Ishikawa (cell line): ENCODE data around the gene ATP2C1.

ENCODE experiments used
- CEBPB ChIP-seq: IDR thresholded peaks from 2 replicates; pipeline ENCODE4 v1.6.1; 2012
- CREB1 ChIP-seq: IDR thresholded peaks from 2 replicates; pipeline ENCODE4 v1.6.1; 2012; ENCODE audit warnings: low read depth
- EGR1 ChIP-seq: IDR thresholded peaks from 2 replicates; pipeline ENCODE4 v1.6.1; 2012
- EP300 ChIP-seq: IDR thresholded peaks from 2 replicates; pipeline ENCODE4 v1.6.1; 2012; ENCODE audit warnings: borderline replicate concordance
- FOXM1 ChIP-seq: IDR thresholded peaks from 2 replicates; pipeline ENCODE4 v1.6.1; 2012; ENCODE audit warnings: low read depth, borderline replicate concordance
- NFIC ChIP-seq: IDR thresholded peaks from 2 replicates; pipeline ENCODE4 v1.6.1; 2012
- RAD21 ChIP-seq: IDR thresholded peaks from 2 replicates; pipeline ENCODE4 v1.6.1; 2012; ENCODE audit warnings: low read depth
- REST ChIP-seq: IDR thresholded peaks from 2 replicates; pipeline ENCODE4 v1.6.1; 2012; ENCODE audit warnings: low read depth, mild to moderate bottlenecking
- TAF1 ChIP-seq: IDR thresholded peaks from 2 replicates; pipeline ENCODE4 v1.6.1; 2012; ENCODE audit warnings: low read depth, mild to moderate bottlenecking
- TCF12 ChIP-seq: IDR thresholded peaks from 2 replicates; pipeline ENCODE4 v1.6.1; 2012; ENCODE audit warnings: low read depth
- TEAD4 ChIP-seq: IDR thresholded peaks from 2 replicates; pipeline ENCODE4 v1.6.1; 2012
- YY1 ChIP-seq: IDR thresholded peaks from 2 replicates; pipeline ENCODE4 v1.6.1; 2012; ENCODE audit warnings: low read depth
- ZBTB7A ChIP-seq: IDR thresholded peaks from 2 replicates; pipeline ENCODE4 v1.6.1; 2012; ENCODE audit warnings: low read depth
- TF ChIP-seq, protein P1 (sequence below): IDR thresholded peaks from 2 replicates; pipeline ENCODE4 v1.6.1; 2012
- TF ChIP-seq, protein P2 (sequence below): IDR thresholded peaks from 2 replicates; pipeline ENCODE4 v1.6.1; 2012

ATP2C1 gene

GRCh38 chr3:130878464-130878863 lies 15.4 kb upstream of the ATP2C1 start:
- TF ChIP-seq EGR1 (no peak), TAF1 (no peak), TCF12 (no peak), REST (no peak), CEBPB (no peak), ZBTB7A (no peak), FOXM1 (no peak), TEAD4 (no peak), CREB1 (no peak), NFIC (no peak)
- TF ChIP-seq, protein P1, sequence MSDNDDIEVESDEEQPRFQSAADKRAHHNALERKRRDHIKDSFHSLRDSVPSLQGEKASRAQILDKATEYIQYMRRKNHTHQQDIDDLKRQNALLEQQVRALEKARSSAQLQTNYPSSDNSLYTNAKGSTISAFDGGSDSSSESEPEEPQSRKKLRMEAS, result no peak

GRCh38 chr3:130889416-130889946 lies 4.4 kb upstream of the ATP2C1 start:
- TF ChIP-seq TEAD4, result no peak
- TF ChIP-seq NFIC, result no peak
- no peak for TF ChIP-seq YY1
- no peak for TF ChIP-seq TAF1
- TF ChIP-seq RAD21, result no peak
- TF ChIP-seq, protein P2, sequence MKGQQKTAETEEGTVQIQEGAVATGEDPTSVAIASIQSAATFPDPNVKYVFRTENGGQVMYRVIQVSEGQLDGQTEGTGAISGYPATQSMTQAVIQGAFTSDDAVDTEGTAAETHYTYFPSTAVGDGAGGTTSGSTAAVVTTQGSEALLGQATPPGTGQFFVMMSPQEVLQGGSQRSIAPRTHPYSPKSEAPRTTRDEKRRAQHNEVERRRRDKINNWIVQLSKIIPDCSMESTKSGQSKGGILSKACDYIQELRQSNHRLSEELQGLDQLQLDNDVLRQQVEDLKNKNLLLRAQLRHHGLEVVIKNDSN, result no peak
- no peak for TF ChIP-seq FOXM1
- no peak for TF ChIP-seq TCF12
- no peak for TF ChIP-seq ZBTB7A
- TF ChIP-seq CEBPB, result no peak
- no peak for TF ChIP-seq EGR1
- TF ChIP-seq CREB1, result no peak
- TF ChIP-seq EP300, result no peak
- TF ChIP-seq, protein P1, result no peak
- no peak for TF ChIP-seq REST

DNA sequence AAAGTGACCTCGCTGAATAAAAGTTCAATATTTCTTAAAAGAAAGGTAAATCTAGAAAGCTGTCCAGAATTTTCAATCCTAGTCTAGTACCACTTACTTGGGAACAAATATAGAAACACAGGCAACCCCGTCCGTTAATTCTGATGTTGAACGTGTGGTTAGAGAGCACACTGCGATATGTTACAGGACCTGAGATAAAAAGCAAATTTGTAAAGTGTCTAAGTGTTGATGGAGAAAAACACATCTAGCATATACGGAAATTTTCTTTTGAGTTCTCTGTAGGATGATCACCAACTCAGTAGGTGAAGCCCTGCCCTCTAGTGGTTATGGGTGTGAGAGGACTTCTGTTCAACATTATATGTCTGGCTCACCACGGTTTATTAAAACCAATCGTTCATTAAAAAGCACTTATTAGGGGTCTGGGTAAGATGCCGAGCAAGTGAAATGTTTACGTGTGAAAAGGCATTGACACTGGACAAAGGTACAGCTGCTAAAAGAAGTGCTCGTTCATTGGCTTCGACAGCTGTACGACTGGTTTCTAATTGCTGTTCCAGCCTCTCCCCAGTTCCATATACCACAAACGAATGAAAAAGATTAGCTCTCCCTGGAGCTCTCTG lies 1.0 kb upstream of the ATP2C1 start:
- no peak for TF ChIP-seq REST
- no peak for TF ChIP-seq FOXM1
- TF ChIP-seq, protein P2, result no peak
- TF ChIP-seq TCF12, result no peak
- no peak for TF ChIP-seq EP300
- TF ChIP-seq RAD21, result peak; percentile 92

- TF ChIP-seq ZBTB7A (peak; percentile 64), NFIC (no peak), TAF1 (no peak)
- TF ChIP-seq, protein P1, result peak; percentile 17; the same call in 1 of the 2 replicates
Observed at GRCh38 chr3:130894130-130894985, 474 bp downstream of the ATP2C1 start.
